PC-9 (cell line): Measurements from ENCODE around the gene UCP3. TPM values are rescaled to one million over a fixed set of nuclear protein-coding genes. Genes with fewer than 3 reads are reported as not detected.

Source experiments
- BruUV-seq: library from RNA; stranded (reverse); fragments of 400-500 nt; replicated peaks from 2 replicates; lab custom pipeline; 2021; lab: Mats Ljungman, UMichigan
- CTCF ChIA-PET: fragments of 300-600 bp; sonication (Branson Sonifier 250); formaldehyde crosslinking; loops from one replicate; lab custom pipeline; 2022; ENCODE audit warnings: antibody characterized with exemption; lab: Charles Lee
- POLR2A ChIA-PET: fragments of 300-600 bp; sonication (Branson Sonifier 250); formaldehyde crosslinking; loops from one replicate; lab custom pipeline; 2022; ENCODE audit warnings: antibody characterized with exemption; ENCODE audit not compliant: unreplicated experiment; lab: Charles Lee
- DNase-seq, 2 experiments: peaks; one replicate each; pipeline versions ENCODE4 v3.0.0 to v3.0.0-alpha.2; 2015 to 2022; ENCODE audit warnings: mixed read lengths in 1 of 2
- H2AFZ ChIP-seq: fragments of 200-600 bp; sonication (generic); 2 replicates; pipeline ENCODE4 v1.8.1; 2017; ENCODE audit warnings: antibody characterized with exemption
- H3F3A ChIP-seq: fragments of 200-600 bp; sonication (generic); 2 replicates; pipeline ENCODE4 v1.8.1; 2017; ENCODE audit warnings: antibody characterized with exemption, mild to moderate bottlenecking, low read depth; ENCODE audit not compliant: insufficient read depth
- H3K27ac ChIP-seq: fragments of 200-600 bp; sonication (generic); 2 replicates; pipeline ENCODE4 v1.6.1; 2016; ENCODE audit warnings: mixed run types
- H3K27me3 ChIP-seq: fragments of 200-600 bp; sonication (generic); 2 replicates; pipeline ENCODE4 v1.6.1; 2016; ENCODE audit warnings: low read depth, mixed run types; ENCODE audit not compliant: insufficient read depth
- H3K36me3 ChIP-seq: fragments of 200-600 bp; sonication (generic); 2 replicates; pipeline ENCODE4 v1.6.1; 2016; ENCODE audit warnings: low read depth, mixed run types
- H3K4me1 ChIP-seq: fragments of 200-600 bp; sonication (generic); replicated peaks from 2 replicates; pipeline ENCODE4 v1.6.1; 2016; ENCODE audit warnings: mixed run types; ENCODE audit not compliant: insufficient read depth
- H3K4me2 ChIP-seq: fragments of 200-600 bp; sonication (generic); 2 replicates; pipeline ENCODE4 v1.6.1; 2017; ENCODE audit warnings: mixed run types
- H3K4me3 ChIP-seq: fragments of 200-600 bp; sonication (generic); 2 replicates; pipeline ENCODE4 v1.6.1; 2016; ENCODE audit warnings: mixed run types
- H3K79me2 ChIP-seq: fragments of 200-600 bp; sonication (generic); 2 replicates; pipeline ENCODE4 v1.6.1; 2017; ENCODE audit warnings: low read depth, mixed run types
- H3K9me2 ChIP-seq: fragments of 200-600 bp; sonication (generic); 2 replicates; pipeline ENCODE4 v1.8.1; 2017; ENCODE audit warnings: mild to moderate bottlenecking; ENCODE audit not compliant: insufficient read depth
- H3K9me3 ChIP-seq: fragments of 200-600 bp; sonication (generic); 2 replicates; pipeline ENCODE4 v1.8.1; 2016; ENCODE audit warnings: low read depth; ENCODE audit not compliant: insufficient read depth
- H4K20me1 ChIP-seq: fragments of 200-600 bp; sonication (generic); 2 replicates; pipeline ENCODE4 v1.8.1; 2017; ENCODE audit not compliant: insufficient read depth
- CTCF ChIP-seq: fragments of 200-600 bp; sonication (generic); conservative IDR thresholded peaks from 2 replicates; pipeline ENCODE4 v1.6.1; 2017; ENCODE audit warnings: mixed run types, antibody characterized with exemption, mild to moderate bottlenecking, moderate library complexity
- EZH2 ChIP-seq: fragments of 200-600 bp; sonication (generic); IDR thresholded peaks from 2 replicates; pipeline ENCODE4 v1.8.0; 2017; ENCODE audit warnings: antibody characterized with exemption, low read depth
- intact Hi-C: fragments of 100-400 bp; cut with micrococcal nuclease; formaldehyde crosslinking; loops from one replicate; pipeline ENCODE4 v1.10.0; 2022; ENCODE audit not compliant: unreplicated experiment
- total RNA-seq: library from RNA; stranded (reverse); gene quantifications from 2 replicates; pipeline ENCODE4 v1.2.3, GENCODE V29; 2021

Gene UCP3
- total RNA-seq, 1 experiment from 2014 or later, result 2.0 TPM

DNA sequence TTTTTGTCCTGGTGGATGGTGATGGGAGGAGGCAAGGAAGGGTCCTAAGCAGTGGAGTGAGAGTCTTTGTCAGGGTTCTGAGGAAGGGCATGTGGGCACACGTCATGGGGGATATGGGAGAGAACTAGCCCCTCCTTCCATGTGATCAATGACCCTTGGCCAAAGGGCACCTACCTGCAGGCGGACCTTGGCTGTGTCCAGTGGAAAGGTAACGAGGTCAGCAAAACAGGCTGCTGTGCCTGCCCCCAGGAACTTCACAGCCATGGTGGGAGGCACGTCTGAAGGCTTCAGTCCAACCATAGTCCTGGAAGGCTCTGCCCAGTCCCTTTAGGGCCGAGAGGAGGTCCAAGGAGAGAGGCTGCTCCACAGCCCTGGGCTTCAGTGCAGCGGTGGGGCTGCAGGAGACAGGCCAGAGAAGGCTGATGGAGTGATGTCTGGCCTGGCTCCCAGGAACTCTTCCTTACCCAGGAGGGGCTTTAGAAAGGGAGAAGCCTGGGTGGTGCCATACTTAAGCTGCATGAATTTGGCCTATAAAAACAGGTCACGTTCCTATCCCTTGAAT lies 2.1 kb downstream of the UCP3 start:
- BruUV-seq, result no TSS peak
- no peak overlapping the region for H3K4me2 ChIP-seq
- no peak overlapping the region for H3K27ac ChIP-seq
- no peak overlapping the region for H2AFZ ChIP-seq
- H3K9me2 ChIP-seq, result no peaks in the 10 kb centered on the region
- ChIA-PET CTCF (no interaction called here), POLR2A (no interaction called here)
- no peaks in the 10 kb centered on the region for H4K20me1 ChIP-seq
- no peaks in the 10 kb centered on the region for H3K9me3 ChIP-seq
- H3F3A ChIP-seq, result peaks cover 4% of the 10 kb centered on the region; the same call in 1 of the 2 replicates
- intact Hi-C loops, result no loop called here
- no peaks in the 10 kb centered on the region for H3K36me3 ChIP-seq
- DNase-seq, result no peak
- TF ChIP-seq EZH2 (no peak), CTCF (no peak)
- H3K4me3 ChIP-seq, result no peak overlapping the region
- no peaks in the 10 kb centered on the region for H3K4me1 ChIP-seq
- H3K27me3 ChIP-seq, result no peaks in the 10 kb centered on the region
- H3K79me2 ChIP-seq, result no peaks in the 10 kb centered on the region

DNA sequence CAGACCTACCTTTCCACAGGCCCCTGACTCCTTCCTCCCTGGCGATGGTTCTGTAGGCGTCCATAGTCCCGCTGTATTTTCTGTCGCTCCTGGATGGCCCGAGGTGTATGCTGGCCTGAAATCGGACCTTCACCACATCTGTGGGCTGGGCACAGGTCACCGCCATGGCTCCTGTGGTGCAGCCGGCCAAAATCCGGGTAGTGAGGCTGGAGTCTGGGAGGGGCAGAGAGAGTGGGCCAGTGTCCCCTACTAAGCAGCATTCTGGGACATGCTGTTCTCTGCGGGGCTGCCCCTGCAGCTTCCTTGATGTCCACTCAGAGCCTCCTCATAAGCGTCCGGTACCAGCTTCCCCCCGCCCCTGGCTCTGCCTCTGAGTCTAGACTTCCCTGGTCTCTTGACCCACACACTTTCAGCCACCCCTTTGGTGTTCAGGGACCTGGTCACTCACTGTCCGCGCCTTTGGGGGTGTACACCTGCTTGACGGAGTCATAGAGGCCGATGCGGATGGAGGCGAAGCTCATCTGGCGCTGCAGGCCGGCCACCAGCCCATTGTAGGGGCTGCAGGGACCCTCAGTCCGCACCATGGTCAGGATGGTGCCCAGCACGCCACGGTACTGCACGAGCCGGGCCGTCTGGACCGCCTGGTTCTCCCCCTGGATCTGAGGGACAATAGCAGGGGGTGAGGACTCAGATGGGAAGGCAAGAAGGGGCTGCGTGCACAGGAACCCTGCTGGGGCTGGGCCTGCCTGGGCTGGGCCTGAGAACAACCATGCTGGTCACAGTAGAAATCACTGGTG lies 3.0 kb downstream of the UCP3 start:
- Histone ChIP-seq H3K4me2 (no peak overlapping the region), H3K27me3 (no peaks in the 10 kb centered on the region), H3K9me3 (no peaks in the 10 kb centered on the region), H3K79me2 (no peaks in the 10 kb centered on the region), H4K20me1 (no peaks in the 10 kb centered on the region), H3K36me3 (no peaks in the 10 kb centered on the region), H3F3A (peaks cover 4% of the 10 kb centered on the region; the same call in 1 of the 2 replicates), H2AFZ (no peak overlapping the region), H3K27ac (no peak overlapping the region), H3K4me3 (no peak overlapping the region), H3K9me2 (no peaks in the 10 kb centered on the region), H3K4me1 (no peaks in the 10 kb centered on the region)
- ChIA-PET CTCF (no interaction called here), POLR2A (no interaction called here)
- TF ChIP-seq CTCF (no peak), EZH2 (no peak)
- no TSS peak for BruUV-seq
- no peak for DNase-seq
- intact Hi-C loops, result no loop called here

DNA sequence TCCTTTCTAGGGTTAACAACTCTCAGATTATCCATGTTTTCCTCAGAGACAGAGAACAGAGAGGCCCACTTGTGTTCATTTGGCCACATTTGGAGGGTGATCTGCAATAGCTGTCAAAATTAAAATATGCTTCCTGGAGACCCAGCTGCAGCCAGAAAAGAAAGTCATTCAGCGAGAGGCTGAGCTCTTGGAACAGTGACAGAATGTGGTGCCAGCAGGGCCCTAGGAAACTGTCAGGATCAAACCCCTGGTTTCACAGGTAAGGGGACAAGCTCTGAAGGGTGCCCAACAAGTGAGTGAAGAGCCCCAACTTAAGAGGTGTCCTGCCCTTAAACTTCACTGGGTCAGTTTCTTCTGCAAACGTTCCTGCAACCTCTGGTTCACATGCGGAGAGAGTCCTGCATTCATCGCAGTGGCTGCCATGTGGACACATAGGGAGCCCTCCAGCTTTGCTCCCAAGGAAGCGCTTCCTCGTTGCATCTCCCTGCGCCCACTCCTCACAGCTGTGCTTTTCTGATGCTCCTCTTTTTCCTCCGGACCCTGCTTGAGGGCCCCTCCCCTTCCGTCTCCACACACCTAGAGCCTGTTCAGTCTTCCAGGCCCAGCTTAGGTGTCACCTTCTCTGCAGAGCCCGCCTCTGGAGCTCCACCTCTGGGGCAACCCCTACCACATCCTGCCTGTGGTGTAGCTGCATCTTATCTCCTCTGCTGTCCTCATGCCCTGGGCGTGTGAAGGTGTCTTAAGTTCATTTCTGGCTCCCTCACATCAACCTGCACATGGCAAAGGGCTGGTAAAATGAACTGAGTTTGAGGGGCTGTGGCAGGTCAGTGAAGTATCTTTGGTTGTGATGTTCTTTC lies 3.9 kb downstream of the UCP3 start:
- Histone ChIP-seq H3K27ac (no peak overlapping the region), H3K9me3 (no peaks in the 10 kb centered on the region), H3K36me3 (no peaks in the 10 kb centered on the region), H3K4me1 (no peaks in the 10 kb centered on the region), H3F3A (no peaks in the 10 kb centered on the region), H3K4me2 (no peak overlapping the region), H2AFZ (no peak overlapping the region), H3K79me2 (no peaks in the 10 kb centered on the region), H3K9me2 (no peaks in the 10 kb centered on the region), H3K4me3 (no peak overlapping the region), H4K20me1 (no peaks in the 10 kb centered on the region), H3K27me3 (no peaks in the 10 kb centered on the region)
- BruUV-seq, result no TSS peak
- ChIA-PET CTCF (no interaction called here), POLR2A (interaction anchor here (0.6 kb wide), 1 partner anchor 38 kb away, joined by 3 read pairs; no protein-coding TSS in a partner anchor)
- TF ChIP-seq CTCF, result no peak
- no peak for TF ChIP-seq EZH2
- intact Hi-C loops, result no loop called here
- no peak for DNase-seq
